ENCODE results near the gene ORC4.

Gene ORC4

GRCh38 chr2:148031152-148031551 lies 10.6 kb upstream of the ORC4 start:
- TF ChIP-seq TEAD4 (IDR thresholded peaks at IDR 0.05) (no peak), RAD21 (IDR thresholded peaks at IDR 0.05; ENCODE audit: low read depth) (no peak), REST (IDR thresholded peaks at IDR 0.05; ENCODE audit: low read depth) (no peak), TAF1 (IDR thresholded peaks at IDR 0.05; ENCODE audit: low read depth) (no peak), YY1 (IDR thresholded peaks at IDR 0.05; ENCODE audit: low read depth) (no peak), NFIC (IDR thresholded peaks at IDR 0.05) (no peak), USF1 (IDR thresholded peaks at IDR 0.05) (no peak), EGR1 (IDR thresholded peaks at IDR 0.05) (no peak), TCF12 (IDR thresholded peaks at IDR 0.05; ENCODE audit: low read depth) (no peak), MAX (IDR thresholded peaks at IDR 0.05) (no peak), CEBPB (IDR thresholded peaks at IDR 0.05) (no peak), ZBTB7A (IDR thresholded peaks at IDR 0.05; ENCODE audit: low read depth) (no peak), FOXM1 (IDR thresholded peaks at IDR 0.05; ENCODE audit: borderline replicate concordance, low read depth) (no peak)

GRCh38 chr2:148028781-148029180 lies 8.2 kb upstream of the ORC4 start:
- TF ChIP-seq YY1 (IDR thresholded peaks at IDR 0.05; ENCODE audit: low read depth), result no peak
- no peak for TF ChIP-seq TCF12 (IDR thresholded peaks at IDR 0.05; ENCODE audit: low read depth)
- TF ChIP-seq CREB1 (IDR thresholded peaks at IDR 0.05; ENCODE audit: low read depth), result no peak
- no peak for TF ChIP-seq CEBPB (IDR thresholded peaks at IDR 0.05)
- no peak for TF ChIP-seq ZBTB7A (IDR thresholded peaks at IDR 0.05; ENCODE audit: low read depth)
- no peak for TF ChIP-seq USF1 (IDR thresholded peaks at IDR 0.05)
- no peak for TF ChIP-seq REST (IDR thresholded peaks at IDR 0.05; ENCODE audit: low read depth)
- TF ChIP-seq RAD21 (IDR thresholded peaks at IDR 0.05; ENCODE audit: low read depth), result no peak
- no peak for TF ChIP-seq NFIC (IDR thresholded peaks at IDR 0.05)
- no peak for TF ChIP-seq FOXM1 (IDR thresholded peaks at IDR 0.05; ENCODE audit: borderline replicate concordance, low read depth)
- no peak for TF ChIP-seq TAF1 (IDR thresholded peaks at IDR 0.05; ENCODE audit: low read depth)
- TF ChIP-seq TEAD4 (IDR thresholded peaks at IDR 0.05), result no peak
- TF ChIP-seq EP300 (IDR thresholded peaks at IDR 0.05; ENCODE audit: borderline replicate concordance), result no peak
- TF ChIP-seq EGR1 (IDR thresholded peaks at IDR 0.05), result no peak
- no peak for TF ChIP-seq MAX (IDR thresholded peaks at IDR 0.05)

- TF ChIP-seq USF1 (IDR thresholded peaks at IDR 0.05) (no peak), TCF12 (IDR thresholded peaks at IDR 0.05; ENCODE audit: low read depth) (no peak), ZBTB7A (IDR thresholded peaks at IDR 0.05; ENCODE audit: low read depth) (no peak), EP300 (IDR thresholded peaks at IDR 0.05; ENCODE audit: borderline replicate concordance) (no peak), NFIC (IDR thresholded peaks at IDR 0.05) (no peak), MAX (IDR thresholded peaks at IDR 0.05) (no peak), YY1 (IDR thresholded peaks at IDR 0.05; ENCODE audit: low read depth) (no peak)
These were observed 7.3 kb upstream of the ORC4 start for GRCh38 chr2:148027822-148028221.

- no peak for TF ChIP-seq FOXM1 (IDR thresholded peaks at IDR 0.05; ENCODE audit: borderline replicate concordance, low read depth)
- TF ChIP-seq YY1 (IDR thresholded peaks at IDR 0.05; ENCODE audit: low read depth), result no peak
- no peak for TF ChIP-seq MAX (IDR thresholded peaks at IDR 0.05)
- TF ChIP-seq REST (IDR thresholded peaks at IDR 0.05; ENCODE audit: low read depth), result no peak
- TF ChIP-seq NFIC (IDR thresholded peaks at IDR 0.05), result no peak
- TF ChIP-seq TCF12 (IDR thresholded peaks at IDR 0.05; ENCODE audit: low read depth), result no peak
- no peak for TF ChIP-seq CREB1 (IDR thresholded peaks at IDR 0.05; ENCODE audit: low read depth)
- TF ChIP-seq CEBPB (IDR thresholded peaks at IDR 0.05), result no peak
These were observed 6.0 kb upstream of the ORC4 start for GRCh38 chr2:148026573-148026972.
